WERI-Rb-1 (cell line): ENCODE measurements around the gene LTA4H.

Experiments
- DNase-seq: peaks from one replicate; pipeline ENCODE4 v3.0.0-alpha.2; 2020
- H3K27ac ChIP-seq: fragments of 250-450 bp; sonication (Bioruptor Pico); 2 replicates; pipeline ENCODE4 v1.5.1; 2020; ENCODE audit warnings: mild to moderate bottlenecking, moderate library complexity
- H3K27me3 ChIP-seq: fragments of 250-450 bp; sonication (Bioruptor Pico); 2 replicates; pipeline ENCODE4 v1.5.1; 2021; ENCODE audit warnings: mild to moderate bottlenecking, low read depth, moderate library complexity; ENCODE audit not compliant: insufficient read depth, severe bottlenecking
- H3K36me3 ChIP-seq: fragments of 250-450 bp; sonication (Bioruptor Pico); 2 replicates; pipeline ENCODE4 v1.5.1; 2020; ENCODE audit warnings: mild to moderate bottlenecking, moderate library complexity
- H3K4me3 ChIP-seq: 2 replicates; pipeline ENCODE4 v1.5.1; 2011; ENCODE audit warnings: low read depth, mild to moderate bottlenecking, control low read depth, low read length
- H3K9me3 ChIP-seq: fragments of 250-450 bp; sonication (Bioruptor Pico); 2 replicates; pipeline ENCODE4 v1.5.1; 2021; ENCODE audit warnings: mild to moderate bottlenecking, moderate library complexity; ENCODE audit not compliant: severe bottlenecking
- CTCF ChIP-seq: IDR thresholded peaks from 2 replicates; pipeline ENCODE4 v1.5.1; 2011; ENCODE audit warnings: low read depth, mild to moderate bottlenecking, control low read depth, inconsistent platforms, low read length

Gene LTA4H

DNA sequence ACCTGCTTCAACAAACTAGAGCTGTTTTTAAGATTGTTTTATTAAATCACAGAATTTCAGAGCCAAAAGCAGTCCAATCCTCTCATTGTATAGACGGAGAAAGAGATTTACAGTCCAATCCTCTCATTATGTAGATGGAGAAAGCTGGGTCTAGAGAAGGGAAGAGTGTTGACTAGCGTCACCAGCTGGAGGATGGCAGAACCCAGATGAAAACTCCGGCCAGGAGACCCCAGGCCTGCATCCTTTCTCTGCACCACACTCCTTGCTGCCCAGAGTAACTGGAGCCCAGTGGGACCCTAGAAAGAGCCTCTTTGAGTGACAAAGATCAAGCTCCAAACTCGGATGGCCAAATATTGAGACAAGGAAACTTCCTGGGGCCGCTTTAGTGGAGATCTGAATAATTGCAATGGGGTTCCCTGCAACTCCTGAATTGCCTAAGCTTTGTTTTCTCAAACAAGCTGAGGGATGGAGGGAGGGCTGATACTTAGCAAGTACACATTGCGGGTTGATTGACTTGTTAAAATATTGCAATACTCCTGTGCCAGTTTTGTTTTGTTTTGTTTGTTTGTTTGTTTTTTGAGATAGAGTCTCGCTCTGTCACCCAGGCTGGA lies 79.7 kb downstream of the LTA4H start:
- peak; percentile 61; the same call in 1 of the 2 replicates for TF ChIP-seq CTCF
- DNase-seq, result peak; percentile 36
- Histone ChIP-seq H3K27me3 (no peaks in the 10 kb centered on the region), H3K27ac (no peak overlapping the region), H3K4me3 (no peak overlapping the region), H3K36me3 (no peaks in the 10 kb centered on the region), H3K9me3 (no peaks in the 10 kb centered on the region)

DNA sequence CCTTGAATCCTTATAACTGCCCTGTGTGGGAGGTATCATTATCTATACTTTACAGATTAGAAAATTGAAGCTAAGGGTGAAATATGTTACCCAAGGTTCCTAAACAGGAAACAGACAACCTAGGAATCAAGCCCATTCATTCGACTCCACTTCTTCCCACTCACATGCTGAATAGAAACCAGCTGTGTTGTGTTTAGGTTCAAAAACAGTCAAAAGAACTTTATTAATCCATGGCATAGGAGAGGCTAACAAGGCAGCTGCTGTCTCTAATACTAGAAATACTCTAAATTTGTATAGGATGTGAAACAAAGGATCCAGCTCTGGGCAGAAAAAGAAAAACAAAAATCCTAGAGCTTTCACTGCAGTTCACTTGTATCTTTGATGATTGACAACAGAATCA lies 82.4 kb downstream of the LTA4H start:
- no peak for TF ChIP-seq CTCF
- Histone ChIP-seq H3K9me3 (no peaks in the 10 kb centered on the region), H3K27ac (no peak overlapping the region), H3K36me3 (no peaks in the 10 kb centered on the region), H3K4me3 (no peak overlapping the region), H3K27me3 (no peaks in the 10 kb centered on the region)
- no peak for DNase-seq

DNA sequence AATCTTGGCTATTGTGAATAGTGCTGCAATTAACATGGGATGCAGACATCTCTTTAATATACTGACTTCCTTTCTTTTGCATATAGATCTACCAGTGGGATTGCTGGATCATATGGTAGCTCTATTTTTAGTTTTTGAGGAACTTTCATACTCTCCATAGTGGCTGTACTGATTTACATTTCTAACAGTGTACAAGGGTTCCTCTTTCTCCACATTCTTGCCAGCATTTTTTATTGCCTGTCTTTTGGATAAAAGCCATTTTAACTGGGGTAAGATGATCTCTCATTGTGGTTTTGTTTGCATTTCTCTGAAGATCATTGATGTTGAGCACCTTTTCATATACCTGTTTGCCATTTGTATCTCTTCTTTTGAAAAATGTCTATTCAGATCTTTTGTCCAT lies 83.9 kb downstream of the LTA4H start:
- DNase-seq, result no peak
- Histone ChIP-seq H3K4me3 (no peak overlapping the region), H3K9me3 (no peaks in the 10 kb centered on the region), H3K27me3 (no peaks in the 10 kb centered on the region), H3K36me3 (no peaks in the 10 kb centered on the region), H3K27ac (no peak overlapping the region)
- no peak for TF ChIP-seq CTCF
